Measurements from ENCODE around the gene MYO7A. TPM values are rescaled to one million over a fixed set of nuclear protein-coding genes. Genes with fewer than 3 reads are reported as not detected.

MYO7A gene
- total and polyA plus RNA-seq, 8 donors: 1.4 to 29.2 (median 3.3) TPM

DNA sequence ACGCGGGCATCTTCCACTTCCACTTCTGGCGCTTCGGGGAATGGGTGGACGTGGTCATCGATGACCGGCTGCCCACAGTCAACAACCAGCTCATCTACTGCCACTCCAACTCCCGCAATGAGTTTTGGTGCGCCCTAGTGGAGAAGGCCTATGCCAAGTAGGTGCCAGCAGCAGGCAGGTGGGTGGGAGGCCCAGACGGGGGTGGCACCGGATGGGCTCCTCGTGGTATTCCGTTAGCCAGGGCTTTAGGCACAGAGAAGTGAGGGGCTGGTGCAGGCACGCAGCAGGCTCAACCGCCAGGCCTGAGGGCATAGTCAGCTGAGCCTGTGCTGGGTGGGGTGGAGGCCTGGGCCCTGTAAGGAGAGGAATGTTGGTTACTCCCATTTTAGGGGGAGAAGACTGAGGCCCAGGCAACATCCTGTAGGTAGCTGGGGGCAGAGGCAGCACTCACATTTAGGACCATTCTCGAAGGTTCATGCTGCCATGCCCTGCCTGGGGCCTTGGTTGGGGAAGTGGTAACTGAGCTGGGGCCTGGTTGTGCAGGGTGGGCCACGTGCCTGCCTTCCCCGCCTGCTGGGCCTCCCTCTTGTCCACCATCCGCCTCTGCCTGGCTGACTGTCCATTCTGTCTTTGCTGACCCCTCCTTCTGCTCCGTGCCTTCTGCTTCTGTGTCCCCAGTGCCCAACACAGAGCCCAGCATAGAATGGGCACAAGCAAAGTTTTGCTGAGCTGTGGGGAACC is 15.2 kb upstream of the MYO7A start:
- no peak overlapping the region for H3K27ac ChIP-seq
- 84 to 94% (median 92%) methylated on average over 14 to 20 of the region's 20 CpGs for WGBS, 5 donors
- intact Hi-C loops (cut with DNase I; ENCODE audit: low total_unique reads): no loop called here

DNA sequence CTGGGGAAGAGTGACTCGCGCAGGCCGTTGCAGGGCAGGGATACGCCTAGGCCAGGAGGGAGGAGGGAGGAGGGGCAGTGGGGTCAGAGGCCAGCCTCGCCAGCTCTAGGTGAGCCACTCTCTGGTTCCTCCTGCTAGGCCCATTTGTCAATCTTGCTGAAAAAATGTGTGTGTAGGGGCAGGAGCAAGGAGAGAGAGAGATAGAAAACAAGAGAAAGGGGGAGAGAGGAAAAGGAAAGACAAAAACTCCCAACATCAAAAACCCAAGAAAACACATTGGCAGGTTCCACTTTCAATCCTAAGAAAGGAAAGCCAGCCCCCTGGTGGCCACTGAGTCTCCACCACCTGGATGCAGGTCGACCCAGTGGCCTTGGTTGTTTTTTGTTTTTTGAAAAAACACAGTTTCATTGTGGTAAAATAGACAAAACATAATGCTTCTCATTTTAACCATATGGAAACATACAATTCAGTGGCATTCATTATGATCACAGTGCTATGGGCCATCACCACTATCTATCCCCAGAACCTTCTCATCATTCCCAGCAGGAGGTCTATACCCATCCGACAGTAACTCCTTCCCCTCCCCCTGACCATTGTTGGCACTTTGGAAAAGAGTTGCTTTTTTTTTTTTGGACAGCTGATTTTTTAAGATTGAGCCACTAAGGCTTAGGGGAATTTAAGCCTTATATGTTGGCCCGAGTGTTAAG is 14.5 kb upstream of the MYO7A start:
- no peak overlapping the region for H3K4me3 ChIP-seq
- H3K27me3 ChIP-seq: no peaks in the 10 kb centered on the region
- peaks cover 0 to 61% (median 52%) of the 10 kb centered on the region in 4 donors for H3K36me3 ChIP-seq
- no peaks in the 10 kb centered on the region for H3K9me3 ChIP-seq
- no peak overlapping the region for H3K27ac ChIP-seq
- TF ChIP-seq POLR2AphosphoS5 (IDR thresholded peaks at IDR 0.05) (no peak), EP300 (IDR thresholded peaks at IDR 0.05) (no peak)
- TF ChIP-seq, protein P1, sequence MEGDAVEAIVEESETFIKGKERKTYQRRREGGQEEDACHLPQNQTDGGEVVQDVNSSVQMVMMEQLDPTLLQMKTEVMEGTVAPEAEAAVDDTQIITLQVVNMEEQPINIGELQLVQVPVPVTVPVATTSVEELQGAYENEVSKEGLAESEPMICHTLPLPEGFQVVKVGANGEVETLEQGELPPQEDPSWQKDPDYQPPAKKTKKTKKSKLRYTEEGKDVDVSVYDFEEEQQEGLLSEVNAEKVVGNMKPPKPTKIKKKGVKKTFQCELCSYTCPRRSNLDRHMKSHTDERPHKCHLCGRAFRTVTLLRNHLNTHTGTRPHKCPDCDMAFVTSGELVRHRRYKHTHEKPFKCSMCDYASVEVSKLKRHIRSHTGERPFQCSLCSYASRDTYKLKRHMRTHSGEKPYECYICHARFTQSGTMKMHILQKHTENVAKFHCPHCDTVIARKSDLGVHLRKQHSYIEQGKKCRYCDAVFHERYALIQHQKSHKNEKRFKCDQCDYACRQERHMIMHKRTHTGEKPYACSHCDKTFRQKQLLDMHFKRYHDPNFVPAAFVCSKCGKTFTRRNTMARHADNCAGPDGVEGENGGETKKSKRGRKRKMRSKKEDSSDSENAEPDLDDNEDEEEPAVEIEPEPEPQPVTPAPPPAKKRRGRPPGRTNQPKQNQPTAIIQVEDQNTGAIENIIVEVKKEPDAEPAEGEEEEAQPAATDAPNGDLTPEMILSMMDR (IDR thresholded peaks at IDR 0.05): peak in 4 of 7 experiments; percentile 33 to 55 (median 41)
- intact Hi-C loops (cut with DNase I; ENCODE audit: low total_unique reads): no loop called here
- peaks cover 0 to 26% (median 7%) of the 10 kb centered on the region in 4 donors for H3K4me1 ChIP-seq
- peak; percentile 55 to 67 for DNase-seq
- 53 to 67% (median 59%) methylated on average over 8 of the region's 8 CpGs for WGBS, 5 donors

More for the DNA sequence above, 15.2 kb upstream of the MYO7A start:
- Histone ChIP-seq H3K4me1 (peaks cover 6 to 33% (median 13%) of the 10 kb centered on the region in 4 donors), H3K9me3 (no peaks in the 10 kb centered on the region), H3K27me3 (no peaks in the 10 kb centered on the region), H3K4me3 (no peak overlapping the region), H3K36me3 (peaks cover 0 to 54% (median 45%) of the 10 kb centered on the region in 4 donors)
- TF ChIP-seq, protein P1 (IDR thresholded peaks at IDR 0.05): no peak
- no peak for TF ChIP-seq POLR2A (IDR thresholded peaks at IDR 0.05)
- no peak for TF ChIP-seq EP300 (IDR thresholded peaks at IDR 0.05)
- TF ChIP-seq POLR2AphosphoS5 (IDR thresholded peaks at IDR 0.05): no peak
- no peak for DNase-seq

DNA sequence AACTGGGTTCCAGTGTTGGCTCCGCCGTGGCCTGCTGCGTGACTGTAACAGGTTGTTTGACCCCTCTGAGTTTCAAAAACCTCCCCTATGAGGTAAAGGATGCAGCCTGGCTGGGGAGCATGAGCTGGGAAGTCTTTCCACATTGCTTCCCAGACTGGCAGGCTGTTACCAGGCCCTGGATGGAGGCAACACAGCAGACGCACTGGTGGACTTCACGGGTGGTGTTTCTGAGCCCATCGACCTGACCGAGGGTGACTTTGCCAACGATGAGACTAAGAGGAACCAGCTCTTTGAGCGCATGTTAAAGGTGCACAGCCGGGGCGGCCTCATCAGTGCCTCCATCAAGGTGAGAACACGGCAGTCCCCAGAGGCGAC is 14.0 kb upstream of the MYO7A start:
- H3K36me3 ChIP-seq: peaks cover 0 to 67% (median 58%) of the 10 kb centered on the region in 4 donors
- 91 to 98% (median 96%) methylated on average over 8 to 13 of the region's 13 CpGs for WGBS, 5 donors
- DNase-seq: no peak
- H3K27ac ChIP-seq: no peak overlapping the region
- H3K27me3 ChIP-seq: no peaks in the 10 kb centered on the region
- no peak overlapping the region for H3K4me3 ChIP-seq
- TF ChIP-seq, protein P1 (IDR thresholded peaks at IDR 0.05): no peak
- TF ChIP-seq EP300 (IDR thresholded peaks at IDR 0.05) (no peak), POLR2A (IDR thresholded peaks at IDR 0.05) (no peak), POLR2AphosphoS5 (IDR thresholded peaks at IDR 0.05) (no peak)
- H3K9me3 ChIP-seq: no peaks in the 10 kb centered on the region
- intact Hi-C loops (cut with DNase I; ENCODE audit: low total_unique reads): no loop called here
- peaks cover 0 to 22% (median 7%) of the 10 kb centered on the region in 4 donors for H3K4me1 ChIP-seq

DNA sequence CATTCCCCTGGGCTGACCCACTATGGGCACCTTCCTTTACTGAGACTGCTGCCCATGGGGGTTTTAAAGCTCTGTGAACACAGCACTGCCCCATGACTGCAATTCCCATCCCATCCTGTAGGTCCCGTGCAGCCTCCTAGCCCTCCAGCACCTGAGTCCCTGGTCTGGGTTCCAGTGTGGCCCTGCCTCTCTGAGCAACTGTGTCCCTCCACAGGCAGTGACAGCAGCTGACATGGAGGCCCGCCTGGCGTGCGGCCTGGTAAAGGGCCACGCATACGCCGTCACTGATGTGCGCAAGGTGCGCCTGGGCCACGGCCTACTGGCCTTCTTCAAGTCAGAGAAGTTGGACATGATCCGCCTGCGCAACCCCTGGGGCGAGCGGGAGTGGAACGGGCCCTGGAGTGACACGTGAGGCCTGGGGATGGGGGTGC is 12.8 kb upstream of the MYO7A start:
- intact Hi-C loops (cut with DNase I; ENCODE audit: low total_unique reads): no loop called here
- TF ChIP-seq, protein P1 (IDR thresholded peaks at IDR 0.05): peak in 1 of 7 experiments; percentile 7
- no peak for TF ChIP-seq EP300 (IDR thresholded peaks at IDR 0.05)
- H3K4me1 ChIP-seq: peaks cover 0 to 11% (median 5%) of the 10 kb centered on the region in 4 donors
- no peak overlapping the region for H3K27ac ChIP-seq
- H3K4me3 ChIP-seq: no peak overlapping the region
- H3K9me3 ChIP-seq: no peaks in the 10 kb centered on the region
- no peaks in the 10 kb centered on the region for H3K27me3 ChIP-seq
- no peak for DNase-seq
- H3K36me3 ChIP-seq: peaks cover 3 to 78% (median 69%) of the 10 kb centered on the region in 4 donors
- WGBS, 5 donors: 94 to 98% (median 95%) methylated on average over 16 of the region's 16 CpGs
